ENCODE data around the gene DMBX1.

The DMBX1 gene

DNA sequence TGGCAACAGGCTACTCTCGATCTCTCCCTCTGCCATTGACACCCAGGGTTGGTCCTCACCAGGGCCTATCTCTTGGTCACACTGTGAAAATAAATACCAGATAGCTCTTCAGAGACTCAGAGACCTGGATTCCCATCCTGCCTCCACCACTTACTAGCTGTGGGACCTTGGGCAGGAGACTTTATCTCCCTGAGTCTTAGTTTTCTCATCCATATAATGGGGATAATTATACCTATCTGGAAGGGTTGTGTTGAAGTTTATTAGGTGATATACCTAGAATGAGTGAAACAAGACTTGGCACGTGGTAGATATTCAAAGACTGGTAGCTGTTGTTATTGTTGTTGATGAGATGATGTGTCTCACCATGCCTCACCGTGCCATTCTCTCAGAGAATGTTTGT is 7.4 kb downstream of the DMBX1 start:
- Histone ChIP-seq H3K9ac (ENCODE audit: low read length) (no peak overlapping the region), H3K4me1 (ENCODE audit: control insufficient read depth, insufficient read depth, low read length) (no peaks in the 10 kb centered on the region), H3K36me3 (ENCODE audit: control insufficient read depth, insufficient read depth, low read length) (no peaks in the 10 kb centered on the region), H3K27me3 (ENCODE audit: control insufficient read depth, insufficient read depth, low read length) (peaks cover 49% of the 10 kb centered on the region), H3K9me3 (ENCODE audit: control insufficient read depth, low read length) (no peaks in the 10 kb centered on the region), H3K4me3 (ENCODE audit: low read length) (no peak overlapping the region)

DNA sequence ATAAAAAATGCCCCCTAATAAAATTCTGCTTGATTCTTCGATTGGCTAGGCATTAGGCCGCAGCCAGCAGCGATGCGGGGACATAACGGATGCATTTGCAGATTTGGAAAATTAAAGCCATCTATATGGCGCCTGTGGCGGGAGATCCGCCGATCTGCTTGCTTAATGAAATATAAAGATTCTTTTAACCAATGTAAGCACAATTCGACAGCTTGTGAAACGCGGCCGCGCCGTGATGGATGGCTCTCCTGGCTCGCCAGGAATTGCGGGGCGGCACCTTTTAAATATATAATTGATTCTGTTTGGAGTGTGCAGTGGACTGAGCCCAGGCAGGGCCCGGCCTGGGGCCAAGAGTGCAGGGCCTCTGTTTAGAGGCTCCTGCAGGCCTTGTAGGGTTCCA is 8.0 kb downstream of the DMBX1 start:
- no peaks in the 10 kb centered on the region for H3K4me1 ChIP-seq (ENCODE audit: control insufficient read depth, insufficient read depth, low read length)
- no peak overlapping the region for H3K4me3 ChIP-seq (ENCODE audit: low read length)
- H3K27me3 ChIP-seq (ENCODE audit: control insufficient read depth, insufficient read depth, low read length), result peaks cover 42% of the 10 kb centered on the region
- no peaks in the 10 kb centered on the region for H3K9me3 ChIP-seq (ENCODE audit: control insufficient read depth, low read length)
- H3K36me3 ChIP-seq (ENCODE audit: control insufficient read depth, insufficient read depth, low read length), result no peaks in the 10 kb centered on the region
- H3K9ac ChIP-seq (ENCODE audit: low read length), result no peak overlapping the region

DNA sequence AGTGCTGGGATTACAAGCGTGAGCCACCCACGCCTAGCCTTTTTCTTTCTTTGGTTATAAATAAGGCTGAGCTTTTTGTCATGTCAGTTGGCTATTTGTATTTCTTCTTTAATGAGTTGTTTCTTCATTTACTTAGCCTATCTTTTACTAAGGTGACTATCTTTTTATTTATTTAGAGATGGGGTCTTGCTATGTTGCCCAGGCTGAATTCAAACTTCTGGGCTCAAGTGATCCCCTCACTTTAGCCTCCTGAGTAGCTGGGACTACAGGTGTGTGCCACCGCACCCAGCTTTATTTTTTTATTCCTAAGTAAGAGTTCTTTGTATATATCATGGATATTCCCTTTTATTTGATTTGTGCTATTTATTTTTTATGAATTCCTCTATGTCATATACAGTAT is 11.9 kb downstream of the DMBX1 start:
- Histone ChIP-seq H3K4me1 (ENCODE audit: control insufficient read depth, insufficient read depth, low read length) (no peaks in the 10 kb centered on the region), H3K4me3 (ENCODE audit: low read length) (no peak overlapping the region), H3K9ac (ENCODE audit: low read length) (no peak overlapping the region), H3K36me3 (ENCODE audit: control insufficient read depth, insufficient read depth, low read length) (no peaks in the 10 kb centered on the region), H3K27me3 (ENCODE audit: control insufficient read depth, insufficient read depth, low read length) (peaks cover 4% of the 10 kb centered on the region), H3K9me3 (ENCODE audit: control insufficient read depth, low read length) (no peaks in the 10 kb centered on the region)

DNA sequence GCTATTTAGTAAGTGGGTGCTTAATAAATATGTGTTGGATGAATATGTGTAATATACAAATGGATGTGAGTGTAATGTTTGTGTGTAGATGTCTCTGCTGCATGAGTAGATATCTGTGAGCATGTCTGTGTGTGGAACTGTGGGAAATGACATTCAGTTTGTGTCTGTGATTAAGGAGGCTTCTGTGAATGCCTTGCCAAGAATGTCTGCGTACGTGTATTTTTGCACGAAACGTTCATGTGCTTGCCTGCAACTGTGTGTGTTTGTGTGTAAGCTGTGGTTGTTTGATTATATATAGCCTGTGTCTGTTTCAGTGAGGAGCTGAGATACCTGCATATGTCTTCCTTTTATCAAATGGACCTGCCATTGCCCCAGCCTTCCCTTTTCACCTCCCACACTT is 13.8 kb downstream of the DMBX1 start:
- no peaks in the 10 kb centered on the region for H3K27me3 ChIP-seq (ENCODE audit: control insufficient read depth, insufficient read depth, low read length)
- H3K36me3 ChIP-seq (ENCODE audit: control insufficient read depth, insufficient read depth, low read length), result no peaks in the 10 kb centered on the region
- H3K9ac ChIP-seq (ENCODE audit: low read length), result no peak overlapping the region
- H3K4me1 ChIP-seq (ENCODE audit: control insufficient read depth, insufficient read depth, low read length), result no peaks in the 10 kb centered on the region
- H3K9me3 ChIP-seq (ENCODE audit: control insufficient read depth, low read length), result no peaks in the 10 kb centered on the region
- no peak overlapping the region for H3K4me3 ChIP-seq (ENCODE audit: low read length)

DNA sequence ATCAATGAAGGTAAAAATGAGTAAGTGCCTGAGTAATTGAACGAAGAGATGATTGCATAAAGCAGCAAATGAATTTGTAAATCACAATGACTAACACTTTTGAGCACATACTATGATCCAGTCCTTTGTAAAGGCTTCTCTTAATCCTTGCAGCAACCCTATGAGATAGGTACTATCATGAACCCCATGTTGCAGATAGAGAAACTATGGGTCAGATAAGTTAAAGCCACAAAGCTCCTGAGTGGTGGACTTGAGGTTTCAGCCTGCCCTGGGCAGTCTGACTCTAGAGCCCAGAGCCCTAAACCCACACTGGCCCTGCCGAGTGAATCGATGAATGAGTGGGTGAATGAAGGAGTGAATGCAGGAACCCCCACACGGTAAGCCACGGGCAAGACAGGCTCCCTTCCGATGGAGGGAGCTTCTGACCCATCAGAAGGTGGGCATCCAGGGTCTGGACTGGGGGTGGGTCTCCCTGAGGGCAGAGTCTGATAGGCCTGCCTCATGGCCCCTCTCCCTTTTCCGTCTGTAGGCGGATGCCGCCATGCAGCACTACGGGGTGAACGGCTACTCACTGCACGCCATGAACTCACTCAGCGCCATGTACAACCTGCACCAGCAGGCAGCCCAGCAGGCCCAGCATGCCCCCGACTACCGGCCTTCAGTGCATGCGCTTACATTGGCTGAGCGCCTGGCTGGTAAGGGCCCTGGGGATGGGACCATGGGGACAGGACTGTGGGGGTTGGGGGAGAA is 17.0 kb downstream of the DMBX1 start:
- no peaks in the 10 kb centered on the region for H3K9me3 ChIP-seq (ENCODE audit: control insufficient read depth, low read length)
- no peak overlapping the region for H3K9ac ChIP-seq (ENCODE audit: low read length)
- no peaks in the 10 kb centered on the region for H3K4me1 ChIP-seq (ENCODE audit: control insufficient read depth, insufficient read depth, low read length)
- H3K27me3 ChIP-seq (ENCODE audit: control insufficient read depth, insufficient read depth, low read length), result no peaks in the 10 kb centered on the region
- no peak overlapping the region for H3K4me3 ChIP-seq (ENCODE audit: low read length)
- no peaks in the 10 kb centered on the region for H3K36me3 ChIP-seq (ENCODE audit: control insufficient read depth, insufficient read depth, low read length)

DNA sequence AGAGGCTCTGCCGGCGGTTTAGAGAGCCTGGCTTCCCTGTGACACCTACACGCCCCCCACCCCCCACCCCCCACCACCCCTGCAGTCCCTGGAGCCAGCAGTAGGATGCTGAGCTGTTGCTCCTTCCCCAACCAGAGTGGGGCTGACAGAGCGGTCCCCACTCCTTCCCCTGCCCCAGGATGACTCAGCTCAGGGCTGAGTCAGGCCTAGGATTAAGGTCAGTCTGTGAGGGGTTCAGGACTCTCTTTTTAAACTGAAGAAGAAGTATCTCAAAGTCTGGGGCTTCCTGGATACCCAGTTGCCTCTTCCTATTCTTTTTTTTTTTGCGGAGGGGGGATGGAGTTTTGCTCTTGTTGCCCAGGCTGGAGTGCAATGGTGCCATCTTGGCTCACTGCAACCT is 19.1 kb downstream of the DMBX1 start:
- Histone ChIP-seq H3K27me3 (ENCODE audit: control insufficient read depth, insufficient read depth, low read length) (no peaks in the 10 kb centered on the region), H3K36me3 (ENCODE audit: control insufficient read depth, insufficient read depth, low read length) (no peaks in the 10 kb centered on the region), H3K4me3 (ENCODE audit: low read length) (no peak overlapping the region), H3K9ac (ENCODE audit: low read length) (no peak overlapping the region), H3K9me3 (ENCODE audit: control insufficient read depth, low read length) (no peaks in the 10 kb centered on the region), H3K4me1 (ENCODE audit: control insufficient read depth, insufficient read depth, low read length) (no peaks in the 10 kb centered on the region)

DNA sequence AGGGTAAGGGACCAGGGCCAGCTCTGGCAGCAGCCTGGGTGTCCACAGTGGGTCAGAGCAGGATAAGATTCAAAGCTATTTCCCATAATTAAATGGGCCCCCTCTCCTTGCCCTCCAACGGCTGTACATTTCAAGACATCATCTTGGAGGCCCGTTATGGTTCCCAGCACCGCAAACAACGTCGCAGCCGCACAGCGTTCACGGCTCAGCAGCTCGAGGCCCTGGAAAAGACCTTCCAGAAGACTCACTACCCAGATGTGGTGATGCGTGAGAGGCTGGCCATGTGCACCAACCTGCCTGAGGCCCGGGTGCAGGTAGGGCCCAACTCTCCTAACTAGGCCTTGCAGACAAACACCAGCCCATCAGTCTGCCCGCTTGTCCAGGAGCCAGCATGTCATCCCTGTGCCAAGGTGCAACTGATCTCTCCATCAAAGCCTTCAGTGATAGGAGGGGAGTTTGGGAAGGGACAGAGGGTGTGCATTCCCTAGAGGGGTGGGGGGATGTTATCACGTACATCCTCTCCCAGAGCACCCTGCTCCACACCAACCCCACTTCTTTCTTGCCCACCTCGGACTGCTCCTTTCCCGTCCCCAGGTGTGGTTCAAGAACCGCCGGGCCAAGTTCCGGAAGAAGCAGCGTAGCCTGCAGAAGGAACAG is 20.8 kb downstream of the DMBX1 start:
- no peaks in the 10 kb centered on the region for H3K27me3 ChIP-seq (ENCODE audit: control insufficient read depth, insufficient read depth, low read length)
- no peak overlapping the region for H3K9ac ChIP-seq (ENCODE audit: low read length)
- no peak overlapping the region for H3K4me3 ChIP-seq (ENCODE audit: low read length)
- H3K9me3 ChIP-seq (ENCODE audit: control insufficient read depth, low read length), result no peaks in the 10 kb centered on the region
- H3K36me3 ChIP-seq (ENCODE audit: control insufficient read depth, insufficient read depth, low read length), result no peaks in the 10 kb centered on the region
- H3K4me1 ChIP-seq (ENCODE audit: control insufficient read depth, insufficient read depth, low read length), result no peaks in the 10 kb centered on the region

DNA sequence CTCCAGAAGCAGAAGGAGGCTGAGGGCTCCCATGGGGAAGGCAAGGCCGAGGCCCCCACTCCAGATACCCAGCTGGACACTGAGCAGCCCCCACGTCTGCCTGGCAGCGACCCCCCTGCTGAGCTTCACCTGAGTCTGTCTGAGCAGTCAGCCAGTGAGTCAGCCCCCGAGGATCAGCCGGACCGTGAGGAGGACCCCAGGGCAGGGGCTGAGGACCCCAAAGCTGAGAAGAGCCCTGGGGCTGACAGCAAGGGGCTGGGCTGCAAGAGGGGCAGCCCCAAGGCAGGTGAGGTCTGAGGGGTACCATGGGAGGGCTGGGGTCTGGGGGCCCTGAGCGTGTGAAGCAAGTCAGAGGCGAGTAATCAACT is 21.3 kb downstream of the DMBX1 start:
- no peaks in the 10 kb centered on the region for H3K9me3 ChIP-seq (ENCODE audit: control insufficient read depth, low read length)
- no peaks in the 10 kb centered on the region for H3K27me3 ChIP-seq (ENCODE audit: control insufficient read depth, insufficient read depth, low read length)
- H3K4me3 ChIP-seq (ENCODE audit: low read length), result no peak overlapping the region
- H3K4me1 ChIP-seq (ENCODE audit: control insufficient read depth, insufficient read depth, low read length), result no peaks in the 10 kb centered on the region
- no peaks in the 10 kb centered on the region for H3K36me3 ChIP-seq (ENCODE audit: control insufficient read depth, insufficient read depth, low read length)
- H3K9ac ChIP-seq (ENCODE audit: low read length), result no peak overlapping the region

DNA sequence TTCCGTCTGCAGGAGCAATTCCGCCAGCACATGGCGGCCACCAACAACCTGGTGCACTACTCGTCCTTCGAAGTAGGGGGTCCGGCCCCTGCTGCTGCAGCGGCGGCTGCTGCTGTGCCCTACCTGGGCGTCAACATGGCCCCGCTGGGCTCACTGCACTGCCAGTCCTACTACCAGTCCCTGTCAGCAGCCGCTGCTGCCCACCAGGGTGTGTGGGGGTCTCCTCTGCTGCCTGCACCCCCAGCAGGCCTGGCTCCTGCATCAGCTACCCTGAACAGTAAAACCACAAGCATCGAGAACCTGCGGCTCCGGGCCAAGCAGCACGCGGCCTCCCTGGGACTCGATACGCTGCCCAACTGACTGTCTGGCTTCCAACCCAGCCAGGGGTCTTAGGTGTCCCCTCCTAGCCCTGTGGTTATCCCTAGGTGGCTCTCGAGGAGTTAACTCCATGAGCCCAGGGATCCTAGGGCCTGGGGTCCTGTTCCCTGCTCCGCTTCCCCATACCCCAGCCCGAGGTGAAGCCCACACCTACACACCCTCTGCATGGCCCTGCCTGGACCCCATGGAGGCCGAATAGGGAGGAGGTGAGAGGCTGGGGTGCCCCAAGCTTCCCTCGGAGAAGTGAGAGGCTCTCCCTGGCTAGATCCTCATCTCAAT is 22.6 kb downstream of the DMBX1 start:
- H3K36me3 ChIP-seq (ENCODE audit: control insufficient read depth, insufficient read depth, low read length), result no peaks in the 10 kb centered on the region
- no peaks in the 10 kb centered on the region for H3K27me3 ChIP-seq (ENCODE audit: control insufficient read depth, insufficient read depth, low read length)
- no peaks in the 10 kb centered on the region for H3K9me3 ChIP-seq (ENCODE audit: control insufficient read depth, low read length)
- H3K4me1 ChIP-seq (ENCODE audit: control insufficient read depth, insufficient read depth, low read length), result peaks cover 11% of the 10 kb centered on the region
- H3K4me3 ChIP-seq (ENCODE audit: low read length), result no peak overlapping the region
- no peak overlapping the region for H3K9ac ChIP-seq (ENCODE audit: low read length)

DNA sequence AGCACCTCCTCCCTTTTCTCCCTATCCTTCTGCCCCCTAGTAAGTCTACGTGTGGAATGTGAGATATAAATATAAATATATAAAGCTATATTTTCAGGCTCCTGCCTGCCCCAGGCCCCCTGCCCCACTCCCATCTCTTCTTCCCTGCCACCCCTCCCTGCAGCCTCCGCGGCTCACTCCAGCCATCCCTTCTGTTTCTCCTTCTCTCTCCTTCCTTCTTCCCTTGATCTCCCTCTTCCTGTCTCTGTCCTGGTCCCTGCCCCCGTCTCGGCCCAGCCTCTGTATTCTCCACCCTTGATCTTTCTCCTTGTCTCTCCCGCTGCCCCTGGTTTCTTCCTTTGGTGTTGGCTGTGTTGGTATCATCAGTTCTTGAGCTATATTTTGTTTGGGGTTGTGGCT is 23.2 kb downstream of the DMBX1 start:
- Histone ChIP-seq H3K36me3 (ENCODE audit: control insufficient read depth, insufficient read depth, low read length) (no peaks in the 10 kb centered on the region), H3K27me3 (ENCODE audit: control insufficient read depth, insufficient read depth, low read length) (no peaks in the 10 kb centered on the region), H3K4me3 (ENCODE audit: low read length) (no peak overlapping the region), H3K9ac (ENCODE audit: low read length) (no peak overlapping the region), H3K9me3 (ENCODE audit: control insufficient read depth, low read length) (no peaks in the 10 kb centered on the region), H3K4me1 (ENCODE audit: control insufficient read depth, insufficient read depth, low read length) (peaks cover 16% of the 10 kb centered on the region)

DNA sequence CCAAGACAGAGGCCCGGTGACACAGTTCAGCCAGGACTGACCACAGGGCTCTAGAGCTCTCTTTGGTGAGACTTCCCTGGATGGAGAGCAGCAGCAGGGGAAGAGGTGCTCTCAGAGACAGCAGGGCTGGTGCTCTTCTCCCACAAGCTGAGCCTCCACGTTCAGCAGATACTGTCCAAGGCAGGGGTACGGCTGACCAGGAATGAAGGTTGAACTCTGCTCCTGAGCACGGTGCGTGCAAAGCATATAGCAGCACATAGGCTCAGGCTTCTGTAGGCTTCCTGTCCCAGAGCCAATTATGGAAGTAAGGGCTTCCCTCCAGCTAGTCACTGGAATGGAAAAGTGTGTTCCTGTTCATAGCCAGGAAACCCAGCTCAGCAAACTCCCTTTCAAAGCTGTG is 23.9 kb downstream of the DMBX1 start:
- no peaks in the 10 kb centered on the region for H3K36me3 ChIP-seq (ENCODE audit: control insufficient read depth, insufficient read depth, low read length)
- H3K4me1 ChIP-seq (ENCODE audit: control insufficient read depth, insufficient read depth, low read length), result peaks cover 21% of the 10 kb centered on the region
- H3K4me3 ChIP-seq (ENCODE audit: low read length), result no peak overlapping the region
- no peaks in the 10 kb centered on the region for H3K9me3 ChIP-seq (ENCODE audit: control insufficient read depth, low read length)
- H3K9ac ChIP-seq (ENCODE audit: low read length), result no peak overlapping the region
- no peaks in the 10 kb centered on the region for H3K27me3 ChIP-seq (ENCODE audit: control insufficient read depth, insufficient read depth, low read length)

DNA sequence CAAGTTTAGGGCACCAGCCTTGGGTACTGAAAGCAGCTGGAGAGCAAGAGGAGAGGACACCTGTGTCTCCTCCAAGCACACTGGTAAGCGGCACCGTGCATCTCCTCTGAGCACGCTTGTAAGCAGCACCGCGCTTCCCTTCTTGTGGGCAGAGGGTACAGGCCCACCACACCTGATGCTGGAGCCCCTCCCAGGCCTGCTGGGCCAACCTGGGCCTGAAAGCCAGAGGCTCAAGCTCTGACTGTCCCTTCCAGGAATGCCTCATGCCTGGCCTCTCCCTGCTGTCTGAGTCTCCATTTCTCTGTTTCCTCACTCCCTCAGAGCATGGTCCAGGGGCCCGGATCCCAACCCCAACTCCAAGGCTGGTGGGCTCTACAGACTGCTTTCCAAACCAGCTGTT is 25.9 kb downstream of the DMBX1 start:
- H3K4me3 ChIP-seq (ENCODE audit: low read length), result no peak overlapping the region
- H3K4me1 ChIP-seq (ENCODE audit: control insufficient read depth, insufficient read depth, low read length), result peaks cover 21% of the 10 kb centered on the region
- no peaks in the 10 kb centered on the region for H3K36me3 ChIP-seq (ENCODE audit: control insufficient read depth, insufficient read depth, low read length)
- no peaks in the 10 kb centered on the region for H3K27me3 ChIP-seq (ENCODE audit: control insufficient read depth, insufficient read depth, low read length)
- no peaks in the 10 kb centered on the region for H3K9me3 ChIP-seq (ENCODE audit: control insufficient read depth, low read length)
- H3K9ac ChIP-seq (ENCODE audit: low read length), result no peak overlapping the region
